Measurements from ENCODE around the gene MAP7D3. TPM values are rescaled to one million over a fixed set of nuclear protein-coding genes. Genes with fewer than 3 reads are reported as not detected.
A peak's percentile ranks its signal among the peaks of the same experiment; 100 is the strongest.

Gene MAP7D3
- total RNA-seq, 4 donors from 2014 or later, result 4.3 to 10.2 (median 7.6) TPM

DNA sequence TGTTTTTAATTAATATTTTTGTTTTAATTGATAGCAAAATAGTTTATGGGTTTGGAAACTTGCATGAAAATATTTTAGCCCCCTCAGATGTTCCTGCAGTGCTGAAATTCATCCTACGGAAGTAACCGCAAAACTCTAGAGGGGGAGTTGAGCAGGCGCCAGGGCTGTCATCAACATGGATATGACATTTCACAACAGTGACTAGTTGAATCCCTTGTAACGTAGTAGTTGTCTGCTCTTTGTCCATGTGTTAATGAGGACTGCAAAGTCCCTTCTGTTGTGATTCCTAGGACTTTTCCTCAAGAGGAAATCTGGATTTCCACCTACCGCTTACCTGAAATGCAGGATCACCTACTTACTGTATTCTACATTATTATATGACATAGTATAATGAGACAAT is 40.4 kb downstream of the MAP7D3 start:
- no peaks in the 10 kb centered on the region for H3K27me3 ChIP-seq
- DNase-seq (ENCODE audit: low spot score in 2 of 2), result peak in 1 of 2 donors; percentile 62
- no peaks in the 10 kb centered on the region for H3K9me3 ChIP-seq
- no peak for TF ChIP-seq POLR2A (IDR thresholded peaks at IDR 0.05)
- TF ChIP-seq POLR2AphosphoS5 (IDR thresholded peaks at IDR 0.05), result no peak
- TF ChIP-seq, protein P1, sequence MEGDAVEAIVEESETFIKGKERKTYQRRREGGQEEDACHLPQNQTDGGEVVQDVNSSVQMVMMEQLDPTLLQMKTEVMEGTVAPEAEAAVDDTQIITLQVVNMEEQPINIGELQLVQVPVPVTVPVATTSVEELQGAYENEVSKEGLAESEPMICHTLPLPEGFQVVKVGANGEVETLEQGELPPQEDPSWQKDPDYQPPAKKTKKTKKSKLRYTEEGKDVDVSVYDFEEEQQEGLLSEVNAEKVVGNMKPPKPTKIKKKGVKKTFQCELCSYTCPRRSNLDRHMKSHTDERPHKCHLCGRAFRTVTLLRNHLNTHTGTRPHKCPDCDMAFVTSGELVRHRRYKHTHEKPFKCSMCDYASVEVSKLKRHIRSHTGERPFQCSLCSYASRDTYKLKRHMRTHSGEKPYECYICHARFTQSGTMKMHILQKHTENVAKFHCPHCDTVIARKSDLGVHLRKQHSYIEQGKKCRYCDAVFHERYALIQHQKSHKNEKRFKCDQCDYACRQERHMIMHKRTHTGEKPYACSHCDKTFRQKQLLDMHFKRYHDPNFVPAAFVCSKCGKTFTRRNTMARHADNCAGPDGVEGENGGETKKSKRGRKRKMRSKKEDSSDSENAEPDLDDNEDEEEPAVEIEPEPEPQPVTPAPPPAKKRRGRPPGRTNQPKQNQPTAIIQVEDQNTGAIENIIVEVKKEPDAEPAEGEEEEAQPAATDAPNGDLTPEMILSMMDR (IDR thresholded peaks at IDR 0.05), result no peak
- no peak for TF ChIP-seq EP300 (IDR thresholded peaks at IDR 0.05)
- peaks cover 5% of the 10 kb centered on the region for H3K36me3 ChIP-seq
- 71% methylated on average over 5 of the region's 5 CpGs for WGBS
- H3K4me3 ChIP-seq, result no peak overlapping the region
- peaks cover 3% of the 10 kb centered on the region for H3K4me1 ChIP-seq
- no peak overlapping the region for H3K27ac ChIP-seq

DNA sequence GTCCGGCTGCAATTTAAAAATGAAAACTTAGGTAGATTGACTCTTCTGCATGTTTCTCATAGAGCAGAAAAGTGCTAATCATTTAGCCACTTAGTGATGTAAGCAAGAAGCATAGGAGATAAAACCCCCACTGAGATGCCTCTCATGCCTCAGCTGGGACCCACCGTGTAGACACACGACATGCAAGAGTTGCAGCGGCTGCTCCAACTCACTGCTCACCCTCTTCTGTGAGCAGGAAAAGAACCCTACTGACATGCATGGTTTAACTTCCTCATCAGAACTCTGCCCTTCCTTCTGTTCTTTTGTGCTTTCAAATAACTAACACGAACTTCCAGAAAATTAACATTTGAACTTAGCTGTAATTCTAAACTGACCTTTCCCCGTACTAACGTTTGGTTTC is 41.0 kb downstream of the MAP7D3 start:
- whole genome bisulfite sequencing, result 67% methylated on average over 7 of the region's 7 CpGs
- no peak for TF ChIP-seq POLR2AphosphoS5 (IDR thresholded peaks at IDR 0.05)
- TF ChIP-seq EP300 (IDR thresholded peaks at IDR 0.05), result no peak
- TF ChIP-seq, protein P1 (IDR thresholded peaks at IDR 0.05), result no peak
- TF ChIP-seq POLR2A (IDR thresholded peaks at IDR 0.05), result no peak
- no peak overlapping the region for H3K27ac ChIP-seq

DNA sequence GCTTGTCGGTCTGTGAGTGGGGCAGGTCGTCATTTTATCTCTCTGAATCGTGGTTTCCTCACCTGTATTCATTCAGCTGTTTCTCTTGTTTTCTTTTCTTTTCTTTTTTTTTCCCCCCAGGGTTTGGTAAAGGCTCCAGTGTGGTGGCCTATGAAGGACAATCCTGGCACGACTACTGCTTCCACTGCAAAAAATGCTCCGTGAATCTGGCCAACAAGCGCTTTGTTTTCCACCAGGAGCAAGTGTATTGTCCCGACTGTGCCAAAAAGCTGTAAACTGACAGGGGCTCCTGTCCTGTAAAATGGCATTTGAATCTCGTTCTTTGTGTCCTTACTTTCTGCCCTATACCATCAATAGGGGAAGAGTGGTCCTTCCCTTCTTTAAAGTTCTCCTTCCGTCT is 41.4 kb downstream of the MAP7D3 start:
- DNase-seq (ENCODE audit: low spot score in 2 of 2), result no peak
- TF ChIP-seq POLR2AphosphoS5 (IDR thresholded peaks at IDR 0.05) (no peak), EP300 (IDR thresholded peaks at IDR 0.05) (no peak), POLR2A (IDR thresholded peaks at IDR 0.05) (no peak)
- TF ChIP-seq, protein P1 (IDR thresholded peaks at IDR 0.05), result no peak
- H3K27ac ChIP-seq, result no peak overlapping the region
- 55% methylated on average over 9 of the region's 9 CpGs for WGBS
- no peaks in the 10 kb centered on the region for H3K9me3 ChIP-seq
- peaks cover 9% of the 10 kb centered on the region for H3K4me1 ChIP-seq
- H3K36me3 ChIP-seq, result peaks cover 5% of the 10 kb centered on the region
- H3K27me3 ChIP-seq, result no peaks in the 10 kb centered on the region
- H3K4me3 ChIP-seq, result no peak overlapping the region

More for the DNA sequence above, 41.0 kb downstream of the MAP7D3 start:
- Histone ChIP-seq H3K27me3 (no peaks in the 10 kb centered on the region), H3K4me3 (no peak overlapping the region), H3K9me3 (no peaks in the 10 kb centered on the region), H3K36me3 (peaks cover 5% of the 10 kb centered on the region), H3K4me1 (peaks cover 5% of the 10 kb centered on the region)
- DNase-seq (ENCODE audit: low spot score in 2 of 2), result no peak

DNA sequence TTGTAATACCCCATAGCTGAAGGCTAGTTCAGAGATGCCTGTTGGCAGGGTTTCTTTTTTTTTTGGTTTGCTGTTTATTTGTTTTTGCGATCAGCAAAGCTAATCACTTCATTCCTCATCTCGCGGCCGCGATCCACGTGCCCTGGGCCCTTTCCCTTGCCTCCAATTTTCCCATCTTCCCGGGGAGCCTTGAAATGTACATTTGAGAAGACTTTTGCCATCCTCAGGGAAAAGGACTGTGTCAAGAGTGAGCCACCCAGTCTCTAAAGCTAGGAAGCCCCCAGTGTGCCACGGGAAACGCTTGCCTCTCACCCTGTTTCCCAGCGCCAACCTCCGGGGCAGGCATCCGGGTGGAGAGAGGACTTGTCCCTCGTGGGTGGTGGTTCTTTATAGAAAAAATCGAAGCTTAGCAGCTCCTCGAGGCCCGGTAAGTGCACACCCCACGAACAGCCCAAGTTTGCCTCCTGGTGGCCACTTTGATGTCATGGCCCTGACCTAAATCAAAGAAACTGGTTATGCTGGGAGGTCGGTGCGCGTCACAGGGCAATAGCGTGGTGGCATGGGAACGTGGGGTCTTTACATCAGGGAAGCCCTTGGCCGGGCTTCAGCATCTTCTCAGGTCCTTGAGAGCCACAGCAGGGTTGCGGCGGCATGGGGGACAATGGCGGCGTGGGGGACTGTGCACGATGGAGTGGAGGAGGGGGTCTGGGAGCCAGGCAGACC is 42.0 kb downstream of the MAP7D3 start:
- Histone ChIP-seq H3K27ac (peak overlapping the region; percentile 54), H3K4me3 (no peak overlapping the region), H3K27me3 (no peaks in the 10 kb centered on the region), H3K4me1 (peaks cover 9% of the 10 kb centered on the region), H3K9me3 (no peaks in the 10 kb centered on the region), H3K36me3 (peaks cover 5% of the 10 kb centered on the region)
- DNase-seq (ENCODE audit: low spot score in 2 of 2), result peak in 1 of 2 donors; percentile 72
- 52% methylated on average over 28 of the region's 28 CpGs for WGBS
- no peak for TF ChIP-seq POLR2A (IDR thresholded peaks at IDR 0.05)
- TF ChIP-seq, protein P1 (IDR thresholded peaks at IDR 0.05), result peak; percentile 22 to 32

DNA sequence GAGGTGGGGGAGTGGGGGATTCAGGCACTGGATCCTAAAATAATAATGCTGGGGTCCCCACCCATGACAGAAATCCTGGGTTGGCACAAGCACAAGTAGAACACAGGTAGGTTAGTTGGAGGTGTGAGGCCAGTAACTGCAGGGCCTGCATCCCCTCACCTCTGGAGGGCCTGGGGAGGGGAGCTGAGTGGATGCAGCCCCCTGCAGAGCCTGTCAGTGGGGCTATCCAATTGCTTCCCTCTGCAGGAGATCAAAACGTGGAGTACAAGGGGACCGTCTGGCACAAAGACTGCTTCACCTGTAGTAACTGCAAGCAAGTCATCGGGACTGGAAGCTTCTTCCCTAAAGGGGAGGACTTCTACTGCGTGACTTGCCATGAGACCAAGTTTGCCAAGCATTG is 43.7 kb downstream of the MAP7D3 start:
- WGBS, result 56% methylated on average over 3 of the region's 4 CpGs
- H3K27me3 ChIP-seq, result no peaks in the 10 kb centered on the region

More for the DNA sequence above, 43.7 kb downstream of the MAP7D3 start:
- Histone ChIP-seq H3K4me1 (peaks cover 9% of the 10 kb centered on the region), H3K36me3 (peaks cover 5% of the 10 kb centered on the region), H3K27ac (no peak overlapping the region), H3K9me3 (no peaks in the 10 kb centered on the region), H3K4me3 (peak overlapping the region; percentile 33)
- no peak for DNase-seq (ENCODE audit: low spot score in 2 of 2)
- TF ChIP-seq, protein P1 (IDR thresholded peaks at IDR 0.05), result no peak
- TF ChIP-seq EP300 (IDR thresholded peaks at IDR 0.05), result no peak
- TF ChIP-seq POLR2A (IDR thresholded peaks at IDR 0.05), result no peak
- no peak for TF ChIP-seq POLR2AphosphoS5 (IDR thresholded peaks at IDR 0.05)

All from suprapubic skin (tissue), 4 donors.